Kidney (tissue), 14 donors: ENCODE results near the gene RAB3C. TPM values are rescaled to one million over a fixed set of nuclear protein-coding genes. Genes with fewer than 3 reads are reported as not detected.

Experiments
- DNase-seq, 5 donors: peaks; one replicate each; pipeline ENCODE4 v3.0.0-alpha.2; 2013 to 2020
- FAIRE-seq: peaks from 2 replicates; lab custom pipeline; 2012; peaks lifted over from hg19 to GRCh38; lab: Jason Lieb, UNC
- H3K27ac ChIP-seq, 2 donors: one replicate each; pipeline ENCODE4 v1.7.0; 2013; ENCODE audit warnings: low read depth in 2 of 2, low read length in 2 of 2, inconsistent platforms in 1 of 2
- H3K27me3 ChIP-seq: one replicate; pipeline ENCODE4 v1.7.1; 2013; ENCODE audit warnings: low read length, inconsistent platforms; ENCODE audit not compliant: control insufficient read depth, insufficient read depth
- H3K36me3 ChIP-seq, 3 donors: one replicate each; pipeline versions ENCODE4 v1.7.0 to v1.7.1; 2013; ENCODE audit warnings: low read length in 3 of 3, control low read depth in 1 of 3, inconsistent platforms in 1 of 3; ENCODE audit not compliant: insufficient read depth in 3 of 3, control insufficient read depth in 2 of 3
- H3K4me1 ChIP-seq, 3 donors: one replicate each; pipeline versions ENCODE4 v1.7.0 to v1.7.1; 2013; ENCODE audit warnings: low read length in 3 of 3, inconsistent platforms in 1 of 3, low read depth in 1 of 3; ENCODE audit not compliant: control insufficient read depth in 2 of 3, insufficient read depth in 2 of 3
- H3K4me3 ChIP-seq, 3 donors: one replicate each; pipeline versions ENCODE4 v1.7.0 to v1.8.1; 2013; ENCODE audit warnings: low read length in 3 of 3, control low read depth in 1 of 3, inconsistent platforms in 1 of 3
- H3K9ac ChIP-seq, 3 donors: one replicate each; pipeline versions ENCODE4 v1.7.0 to v1.7.1; 2013; ENCODE audit warnings: low read length in 3 of 3, control low read depth in 1 of 3, inconsistent platforms in 1 of 3
- H3K9me3 ChIP-seq, 3 donors: one replicate each; pipeline versions ENCODE4 v1.7.0 to v1.7.1; 2013; ENCODE audit warnings: low read length in 3 of 3, control low read depth in 1 of 3, inconsistent platforms in 1 of 3; ENCODE audit not compliant: control insufficient read depth in 2 of 3, insufficient read depth in 1 of 3
- intact Hi-C: fragments of 100-400 bp; cut with DNase I; formaldehyde crosslinking; loops from one replicate; pipeline ENCODE4 v1.11.1; 2022
- polyA plus RNA-seq: library from polyadenylated mRNA; stranded (reverse); fragments of 350-450 nt; fragmentation: Illumina TruSeq; extraction: RNeasy Lipid Tissue Mini Kit (QIAGEN cat#74804); gene quantifications from one replicate; pipeline ENCODE4 v1.2.3, GENCODE V29; 2014; ENCODE audit warnings: low read depth, low replicate concordance; ENCODE audit not compliant: insufficient read depth
- total RNA-seq: library from RNA; stranded (reverse); fragmentation: NEBNext Ultra II Directional; extraction: Animal tissue kit (Norgen Biotek cat#: 25700); gene quantifications from one replicate; pipeline ENCODE4 v1.2.1, GENCODE V29; 2021
- TF ChIP-seq, protein P1 (sequence below): IDR thresholded peaks from 3 replicates; pipeline ENCODE4 v1.5.1; 2012; ENCODE audit warnings: mild to moderate bottlenecking, moderate library complexity, borderline replicate concordance; ENCODE audit not compliant: insufficient read depth; ENCODE audit errors: extremely low read depth
- donor health status: control.
- donor health status: control.
- donor health status: control.
- donor health status: control.
- donor health status: control.
- donor health status: DM: yes; HTN: yes; CAD: no.
- donor health status: Normal renal cell carcinoma (clear cell type).

Gene RAB3C
- total and polyA plus RNA-seq, 2 donors from 2014 or later = 3.7 TPM; not detected in 1

DNA sequence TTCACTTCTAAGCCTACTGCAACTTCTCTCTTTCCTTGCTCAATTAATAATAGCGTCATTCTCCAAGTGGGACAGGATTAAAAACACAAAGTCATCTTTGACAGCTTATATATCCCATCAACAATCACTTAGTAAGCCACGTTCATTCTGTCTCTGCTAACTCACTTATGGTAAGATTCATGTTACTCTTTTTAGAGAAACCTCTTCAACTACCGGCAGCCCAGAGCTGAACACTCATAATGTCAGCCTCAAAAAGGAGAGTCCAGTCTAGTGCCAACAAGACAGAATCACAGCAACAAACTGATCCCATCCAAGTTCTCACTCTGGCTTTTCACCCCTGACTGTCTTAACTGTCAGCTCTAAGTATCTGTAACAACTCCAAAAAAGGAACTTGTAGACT is 196.0 kb downstream of the RAB3C start:
- H3K4me3 ChIP-seq = no peak overlapping the region
- no peak for FAIRE-seq
- DNase-seq = no peak
- intact Hi-C loops = no loop called here
- H3K27me3 ChIP-seq = no peaks in the 10 kb centered on the region
- no peaks in the 10 kb centered on the region for H3K36me3 ChIP-seq
- no peak overlapping the region for H3K27ac ChIP-seq
- TF ChIP-seq, protein P1, sequence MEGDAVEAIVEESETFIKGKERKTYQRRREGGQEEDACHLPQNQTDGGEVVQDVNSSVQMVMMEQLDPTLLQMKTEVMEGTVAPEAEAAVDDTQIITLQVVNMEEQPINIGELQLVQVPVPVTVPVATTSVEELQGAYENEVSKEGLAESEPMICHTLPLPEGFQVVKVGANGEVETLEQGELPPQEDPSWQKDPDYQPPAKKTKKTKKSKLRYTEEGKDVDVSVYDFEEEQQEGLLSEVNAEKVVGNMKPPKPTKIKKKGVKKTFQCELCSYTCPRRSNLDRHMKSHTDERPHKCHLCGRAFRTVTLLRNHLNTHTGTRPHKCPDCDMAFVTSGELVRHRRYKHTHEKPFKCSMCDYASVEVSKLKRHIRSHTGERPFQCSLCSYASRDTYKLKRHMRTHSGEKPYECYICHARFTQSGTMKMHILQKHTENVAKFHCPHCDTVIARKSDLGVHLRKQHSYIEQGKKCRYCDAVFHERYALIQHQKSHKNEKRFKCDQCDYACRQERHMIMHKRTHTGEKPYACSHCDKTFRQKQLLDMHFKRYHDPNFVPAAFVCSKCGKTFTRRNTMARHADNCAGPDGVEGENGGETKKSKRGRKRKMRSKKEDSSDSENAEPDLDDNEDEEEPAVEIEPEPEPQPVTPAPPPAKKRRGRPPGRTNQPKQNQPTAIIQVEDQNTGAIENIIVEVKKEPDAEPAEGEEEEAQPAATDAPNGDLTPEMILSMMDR = no peak
- H3K4me1 ChIP-seq = no peaks in the 10 kb centered on the region
- H3K9me3 ChIP-seq = no peaks in the 10 kb centered on the region
- no peak overlapping the region for H3K9ac ChIP-seq

DNA sequence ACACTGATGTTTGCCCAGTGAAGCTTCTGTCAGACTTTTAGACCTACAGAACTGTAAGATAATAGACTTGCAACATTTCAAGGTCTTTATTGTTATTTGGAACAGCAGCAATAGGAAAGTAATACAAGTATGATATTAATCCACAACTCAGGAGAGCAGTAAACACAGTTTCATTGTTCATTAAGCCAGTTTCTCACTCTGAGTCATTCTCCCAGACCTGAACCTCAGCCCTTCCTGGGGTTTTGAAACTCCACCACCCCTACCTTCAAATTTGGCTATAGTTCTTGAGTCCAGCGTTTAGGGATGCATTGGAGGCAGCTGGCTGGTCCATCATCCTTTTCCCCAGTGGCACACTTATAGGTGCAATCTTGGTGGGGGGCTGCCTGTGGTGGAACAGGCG is 203.2 kb downstream of the RAB3C start:
- FAIRE-seq = no peak
- intact Hi-C loops = no loop called here
- no peaks in the 10 kb centered on the region for H3K27me3 ChIP-seq

DNA sequence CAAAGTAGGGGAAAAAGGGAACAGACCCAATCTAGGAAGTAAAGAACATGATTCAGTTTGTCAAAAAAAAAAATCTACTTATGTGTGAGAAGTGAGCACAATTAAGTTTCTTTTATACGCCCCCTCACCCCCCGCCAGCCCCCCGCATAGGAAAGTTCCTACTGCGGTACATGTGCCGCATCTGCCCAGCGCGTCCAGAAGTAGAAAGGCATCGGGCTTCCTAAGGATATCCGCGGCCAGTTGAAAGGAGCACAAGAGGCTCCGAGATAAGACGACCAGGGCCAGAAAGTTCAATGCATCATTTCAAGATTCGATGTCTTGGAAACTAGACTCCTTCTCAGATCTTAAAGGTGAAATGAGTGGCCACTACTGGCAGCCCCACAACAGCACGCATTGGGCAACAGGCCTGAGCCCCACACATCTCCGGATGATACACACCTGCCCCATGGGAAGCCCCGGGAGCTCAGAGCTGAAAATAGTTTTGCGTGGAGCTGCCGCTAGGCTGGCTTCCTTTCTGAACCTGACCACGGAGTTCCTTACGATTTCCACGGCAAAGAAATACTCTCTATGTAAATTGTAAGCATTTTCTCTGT is 203.9 kb downstream of the RAB3C start:
- no peaks in the 10 kb centered on the region for H3K27me3 ChIP-seq
- no peak overlapping the region for H3K27ac ChIP-seq
- H3K9ac ChIP-seq = no peak overlapping the region
- DNase-seq (no peak), FAIRE-seq (no peak)
- H3K4me3 ChIP-seq = no peak overlapping the region
- peaks cover 0 to 5% (median 0%) of the 10 kb centered on the region in 3 donors for H3K9me3 ChIP-seq
- TF ChIP-seq, protein P1 = no peak
- intact Hi-C loops = no loop called here
- H3K36me3 ChIP-seq = no peaks in the 10 kb centered on the region
- H3K4me1 ChIP-seq = no peaks in the 10 kb centered on the region

More for the DNA sequence above, 203.2 kb downstream of the RAB3C start:
- Histone ChIP-seq H3K27ac (no peak overlapping the region), H3K4me3 (no peak overlapping the region), H3K9me3 (peaks cover 0 to 5% (median 0%) of the 10 kb centered on the region in 3 donors), H3K36me3 (no peaks in the 10 kb centered on the region), H3K9ac (no peak overlapping the region), H3K4me1 (no peaks in the 10 kb centered on the region)
- TF ChIP-seq, protein P1 = no peak
- DNase-seq = no peak

DNA sequence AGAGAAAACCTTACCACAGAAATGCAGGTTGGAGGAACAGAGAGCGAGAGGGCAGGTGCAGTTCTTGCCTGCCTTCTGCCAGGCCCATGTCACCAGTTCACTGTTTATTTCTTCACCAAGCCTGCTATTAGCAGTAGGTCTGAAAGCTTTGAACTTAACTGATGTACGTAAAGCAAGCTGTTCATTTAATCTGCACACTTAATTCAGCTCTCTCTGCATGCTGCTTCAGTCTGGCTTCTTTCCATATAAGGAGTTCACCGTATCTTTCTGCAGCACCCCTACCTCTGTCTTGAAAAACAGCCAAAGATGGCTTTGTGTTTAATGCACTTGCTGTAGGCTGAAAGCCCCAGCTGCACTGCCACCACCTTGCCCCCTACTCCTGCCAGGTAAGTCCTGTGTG is 205.1 kb downstream of the RAB3C start:
- H3K27me3 ChIP-seq = no peaks in the 10 kb centered on the region
- TF ChIP-seq, protein P1 = no peak
- FAIRE-seq (no peak), DNase-seq (no peak)
- H3K27ac ChIP-seq = no peak overlapping the region
- intact Hi-C loops = no loop called here
- H3K4me3 ChIP-seq = no peak overlapping the region
- no peaks in the 10 kb centered on the region for H3K36me3 ChIP-seq
- H3K9me3 ChIP-seq = peaks cover 0 to 5% (median 0%) of the 10 kb centered on the region in 3 donors
- no peak overlapping the region for H3K9ac ChIP-seq
- no peaks in the 10 kb centered on the region for H3K4me1 ChIP-seq
